Nephron progenitor cell (in vitro differentiated cells): ENCODE results near the gene RRAGA.

Experiments used
- DNase-seq: peaks from one replicate; pipeline ENCODE4 v3.0.0; 2021
- H3K27ac Mint-ChIP-seq: 2 replicates; pipeline ENCODE4 v1.8.0; 2021; ENCODE audit warnings: mild to moderate bottlenecking, moderate library complexity, mixed read lengths
- H3K27me3 Mint-ChIP-seq: 2 replicates; pipeline ENCODE4 v1.8.0; 2021; ENCODE audit warnings: mild to moderate bottlenecking, low read depth, mixed read lengths; ENCODE audit not compliant: poor library complexity
- H3K36me3 Mint-ChIP-seq: 2 replicates; pipeline ENCODE4 v1.8.0; 2021; ENCODE audit warnings: low read depth, mixed read lengths
- H3K4me1 Mint-ChIP-seq: 2 replicates; pipeline ENCODE4 v1.8.0; 2021; ENCODE audit warnings: mixed read lengths
- H3K4me3 Mint-ChIP-seq: 2 replicates; pipeline ENCODE4 v1.8.0; 2021; ENCODE audit warnings: mild to moderate bottlenecking, moderate library complexity, mixed read lengths
- H3K9me3 Mint-ChIP-seq: 2 replicates; pipeline ENCODE4 v1.8.0; 2021; ENCODE audit warnings: mild to moderate bottlenecking, moderate library complexity, mixed read lengths
- TF ChIP-seq, protein P1 (sequence below): fragments of 200-600 bp; sonication (generic); IDR thresholded peaks from 2 replicates; pipeline ENCODE4 v1.5.0; 2021; ENCODE audit warnings: antibody characterized with exemption

Gene RRAGA

DNA sequence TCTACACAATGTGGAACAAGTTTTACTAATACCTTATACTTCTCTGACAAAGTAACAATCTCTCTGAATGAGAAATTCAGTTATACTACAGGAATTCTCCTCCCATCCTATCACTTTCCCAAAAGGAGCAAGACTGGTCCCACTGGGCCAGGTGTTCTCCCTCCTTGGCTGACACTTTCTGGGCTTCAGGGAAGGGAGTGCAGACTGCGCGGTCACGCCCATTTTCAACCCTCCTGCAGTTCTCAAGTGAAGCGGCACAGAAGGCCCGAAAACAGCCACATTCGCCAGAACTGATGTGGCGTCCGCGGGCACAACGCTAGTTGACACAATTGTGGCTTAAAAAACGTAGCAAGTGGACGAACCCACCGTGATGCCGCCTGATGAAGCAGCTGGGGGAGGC, 16.8 kb upstream of the RRAGA start:
- no peak overlapping the region for H3K27ac Mint-ChIP-seq
- TF ChIP-seq, protein P1, sequence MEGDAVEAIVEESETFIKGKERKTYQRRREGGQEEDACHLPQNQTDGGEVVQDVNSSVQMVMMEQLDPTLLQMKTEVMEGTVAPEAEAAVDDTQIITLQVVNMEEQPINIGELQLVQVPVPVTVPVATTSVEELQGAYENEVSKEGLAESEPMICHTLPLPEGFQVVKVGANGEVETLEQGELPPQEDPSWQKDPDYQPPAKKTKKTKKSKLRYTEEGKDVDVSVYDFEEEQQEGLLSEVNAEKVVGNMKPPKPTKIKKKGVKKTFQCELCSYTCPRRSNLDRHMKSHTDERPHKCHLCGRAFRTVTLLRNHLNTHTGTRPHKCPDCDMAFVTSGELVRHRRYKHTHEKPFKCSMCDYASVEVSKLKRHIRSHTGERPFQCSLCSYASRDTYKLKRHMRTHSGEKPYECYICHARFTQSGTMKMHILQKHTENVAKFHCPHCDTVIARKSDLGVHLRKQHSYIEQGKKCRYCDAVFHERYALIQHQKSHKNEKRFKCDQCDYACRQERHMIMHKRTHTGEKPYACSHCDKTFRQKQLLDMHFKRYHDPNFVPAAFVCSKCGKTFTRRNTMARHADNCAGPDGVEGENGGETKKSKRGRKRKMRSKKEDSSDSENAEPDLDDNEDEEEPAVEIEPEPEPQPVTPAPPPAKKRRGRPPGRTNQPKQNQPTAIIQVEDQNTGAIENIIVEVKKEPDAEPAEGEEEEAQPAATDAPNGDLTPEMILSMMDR: no peak
- peaks cover 6% of the 10 kb centered on the region for H3K27me3 Mint-ChIP-seq
- H3K4me3 Mint-ChIP-seq: no peak overlapping the region
- H3K9me3 Mint-ChIP-seq: peaks cover 15% of the 10 kb centered on the region
- DNase-seq: no peak
- H3K36me3 Mint-ChIP-seq: peaks cover 5% of the 10 kb centered on the region
- H3K4me1 Mint-ChIP-seq: no peaks in the 10 kb centered on the region

DNA sequence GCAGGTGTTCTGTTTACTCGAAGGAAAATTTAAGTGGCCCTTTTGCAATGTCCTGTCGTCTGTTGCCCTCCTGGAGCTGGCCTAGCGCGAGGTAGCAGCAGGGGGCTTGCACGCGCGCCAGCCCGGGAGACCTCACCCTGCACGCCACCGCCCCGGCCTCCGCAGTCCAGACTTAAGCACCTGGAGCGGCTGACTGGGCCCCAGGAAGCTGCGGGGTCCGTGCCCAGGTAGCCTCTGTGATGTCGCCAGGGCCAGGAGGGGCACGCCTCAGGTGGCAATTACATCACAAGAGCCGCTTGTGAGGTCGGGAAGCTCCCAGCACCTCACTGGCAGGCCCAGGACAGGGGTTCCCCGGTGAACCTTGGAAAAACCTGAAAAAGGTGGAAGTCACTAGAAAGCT, 16.2 kb upstream of the RRAGA start, which contains the start of gene SAXO1:
Gene SAXO1, minus strand, starts transcription at position 195 of the 400 bp plus-strand sequence. CDS start 301 bp downstream, outside the sequence.
- Mint-ChIP-seq H3K9me3 (peaks cover 21% of the 10 kb centered on the region), H3K4me3 (no peak within 1 kb of the TSS), H3K27ac (no peak within 1 kb of the TSS), H3K27me3 (peaks cover 6% of the 10 kb centered on the region), H3K4me1 (no peaks in the 10 kb centered on the region), H3K36me3 (peaks cover 5% of the 10 kb centered on the region)
- TF ChIP-seq, protein P1: no peak
- no peak for DNase-seq

DNA sequence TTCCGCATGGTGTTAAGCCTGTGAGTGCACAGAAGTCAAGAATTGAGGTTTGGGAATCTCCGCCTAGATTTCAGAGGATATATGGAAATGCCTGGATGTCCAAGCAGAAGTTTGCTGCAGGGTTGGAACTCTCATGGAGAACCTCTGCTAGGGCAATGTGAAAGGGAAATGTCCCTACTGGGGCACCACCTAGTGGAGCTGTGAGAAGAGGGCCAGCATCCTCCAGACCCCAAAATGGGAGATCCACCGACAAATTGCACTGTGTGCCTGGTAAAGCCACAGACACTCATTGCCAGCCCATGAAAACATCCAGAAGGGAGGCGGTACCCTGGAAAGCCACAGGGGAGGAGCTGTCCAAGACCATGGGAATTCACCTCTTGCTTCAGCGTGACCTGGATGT, 12.6 kb upstream of the RRAGA start:
- Mint-ChIP-seq H3K27ac (no peak overlapping the region), H3K4me3 (no peak overlapping the region), H3K27me3 (peaks cover 6% of the 10 kb centered on the region), H3K4me1 (no peaks in the 10 kb centered on the region), H3K36me3 (peaks cover 18% of the 10 kb centered on the region), H3K9me3 (peaks cover 35% of the 10 kb centered on the region)
- TF ChIP-seq, protein P1: no peak
- DNase-seq: no peak

DNA sequence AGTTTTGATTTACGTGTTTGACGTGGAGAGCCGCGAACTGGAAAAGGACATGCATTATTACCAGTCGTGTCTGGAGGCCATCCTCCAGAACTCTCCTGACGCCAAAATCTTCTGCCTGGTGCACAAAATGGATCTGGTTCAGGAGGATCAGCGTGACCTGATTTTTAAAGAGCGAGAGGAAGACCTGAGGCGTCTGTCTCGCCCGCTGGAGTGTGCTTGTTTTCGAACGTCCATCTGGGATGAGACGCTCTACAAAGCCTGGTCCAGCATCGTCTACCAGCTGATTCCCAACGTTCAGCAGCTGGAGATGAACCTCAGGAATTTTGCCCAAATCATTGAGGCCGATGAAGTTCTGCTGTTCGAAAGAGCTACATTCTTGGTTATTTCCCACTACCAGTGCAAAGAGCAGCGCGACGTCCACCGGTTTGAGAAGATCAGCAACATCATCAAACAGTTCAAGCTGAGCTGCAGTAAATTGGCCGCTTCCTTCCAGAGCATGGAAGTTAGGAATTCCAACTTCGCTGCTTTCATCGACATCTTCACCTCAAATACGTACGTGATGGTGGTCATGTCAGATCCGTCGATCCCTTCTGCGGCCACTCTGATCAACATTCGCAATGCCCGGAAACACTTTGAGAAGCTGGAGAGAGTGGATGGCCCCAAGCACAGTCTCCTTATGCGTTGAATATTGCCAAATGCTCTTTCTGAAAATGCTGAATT, 850 bp downstream of the RRAGA start:
- peaks cover 4% of the 10 kb centered on the region for H3K9me3 Mint-ChIP-seq
- no peak for DNase-seq
- H3K36me3 Mint-ChIP-seq: peaks cover 9% of the 10 kb centered on the region
- peaks cover 38% of the 10 kb centered on the region for H3K4me1 Mint-ChIP-seq
- H3K27ac Mint-ChIP-seq: peak overlapping the region; percentile 98
- TF ChIP-seq, protein P1: no peak
- peak overlapping the region; percentile 95 for H3K4me3 Mint-ChIP-seq
- H3K27me3 Mint-ChIP-seq: peaks cover 4% of the 10 kb centered on the region

DNA sequence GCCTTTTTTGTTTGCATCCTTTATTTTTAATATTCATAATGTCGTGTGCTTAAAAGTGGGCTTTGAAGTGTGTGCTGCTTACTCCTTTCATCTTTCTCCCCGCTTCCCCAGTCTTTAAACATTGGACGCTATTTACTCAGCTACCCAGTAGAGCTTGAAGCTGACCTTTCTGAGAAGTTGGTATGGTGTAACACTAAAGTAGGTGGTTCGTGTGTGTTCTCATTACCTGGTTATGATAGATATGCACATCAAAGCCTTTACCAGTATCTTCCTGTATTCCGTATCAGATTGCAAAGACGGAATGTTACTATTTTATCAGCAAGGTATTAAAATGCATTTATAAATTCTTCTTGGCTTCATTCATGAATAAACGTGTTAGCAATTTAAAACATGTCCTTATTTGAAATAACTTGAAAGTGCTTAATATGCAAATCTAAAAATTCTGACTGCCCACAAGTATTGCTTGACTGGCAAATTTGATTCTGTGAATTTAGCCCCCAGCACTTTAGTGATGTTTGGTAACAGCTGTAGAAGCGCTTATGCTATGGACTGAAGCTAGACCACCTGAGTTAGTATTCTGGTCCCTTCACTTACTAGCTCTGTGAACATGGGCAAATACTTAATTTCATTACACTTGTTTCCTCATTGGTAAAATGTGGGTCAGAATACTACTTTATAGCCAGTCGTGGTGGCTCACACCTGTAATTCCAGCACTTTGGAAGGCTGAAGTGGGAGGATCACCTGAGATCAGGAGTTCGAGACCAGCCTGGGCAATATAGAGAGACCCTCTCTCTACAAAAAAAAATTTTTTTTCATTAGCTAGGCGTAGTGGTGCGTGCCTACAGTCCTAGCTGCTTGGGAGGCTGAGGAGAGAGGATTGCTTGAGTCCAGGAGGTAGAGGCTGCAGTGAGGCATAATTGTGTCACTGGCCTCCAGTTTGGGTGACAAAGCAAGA, 1.7 kb downstream of the RRAGA start:
- TF ChIP-seq, protein P1: no peak
- Mint-ChIP-seq H3K27me3 (peaks cover 4% of the 10 kb centered on the region), H3K9me3 (no peaks in the 10 kb centered on the region), H3K27ac (peak overlapping the region; percentile 98), H3K36me3 (peaks cover 10% of the 10 kb centered on the region), H3K4me1 (peaks cover 38% of the 10 kb centered on the region), H3K4me3 (peak overlapping the region; percentile 95)
- no peak for DNase-seq
